GM23338 (cell line): ENCODE measurements around the gene OR2S2.

Experiments
- CREB1 ChIP-seq: fragments of 250-450 bp; sonication (Bioruptor Pico); IDR thresholded peaks from 2 replicates; pipeline ENCODE4 v1.5.0; 2020; ENCODE audit warnings: low read depth, mild to moderate bottlenecking, moderate library complexity
- CTCF ChIP-seq, 2 experiments: fragments of 200-600 bp in 1 of 2; sonication (generic) in 1 of 2; conservative IDR thresholded peaks; 2 replicates each; pipeline versions ENCODE4 v1.5.1 to v1.6.1; 2016 to 2017; ENCODE audit warnings: antibody characterized with exemption in 2 of 2, low read depth in 2 of 2, mild to moderate bottlenecking in 2 of 2, moderate library complexity in 1 of 2
- ETS1 ChIP-seq: IDR thresholded peaks from 2 replicates; pipeline ENCODE4 v1.6.1; 2016; ENCODE audit warnings: antibody characterized with exemption
- EZH2 ChIP-seq: fragments of 200-600 bp; sonication (generic); IDR thresholded peaks from one replicate; pipeline ENCODE4 v1.8.0; 2017; ENCODE audit warnings: antibody characterized with exemption, mild to moderate bottlenecking, low read depth; ENCODE audit not compliant: unreplicated experiment
- EZH2phosphoT487 ChIP-seq: fragments of 200-600 bp; sonication (generic); IDR thresholded peaks from one replicate; pipeline ENCODE4 v1.8.1; 2018; ENCODE audit warnings: antibody characterized with exemption; ENCODE audit not compliant: unreplicated experiment
- JUNB ChIP-seq: IDR thresholded peaks from one replicate; pipeline ENCODE4 v1.6.1; 2016; ENCODE audit warnings: antibody characterized with exemption; ENCODE audit not compliant: unreplicated experiment
- POLR2AphosphoS5 ChIP-seq: IDR thresholded peaks from 2 replicates; pipeline ENCODE4 v1.6.1; 2016; ENCODE audit warnings: antibody characterized with exemption, low read depth
- REST ChIP-seq: IDR thresholded peaks from one replicate; pipeline ENCODE4 v1.6.1; 2018; ENCODE audit warnings: antibody characterized with exemption; ENCODE audit not compliant: unreplicated experiment

- TF ChIP-seq EZH2, result no peak
- TF ChIP-seq REST, result no peak
- no peak for TF ChIP-seq POLR2AphosphoS5
- no peak for TF ChIP-seq CTCF (conservative IDR thresholded peaks at IDR 0.05; ENCODE audit: low read depth in 2 of 2)
- no peak for TF ChIP-seq JUNB
- TF ChIP-seq EZH2phosphoT487, result no peak
- TF ChIP-seq CREB1 (CRISPR knock-in tag), result no peak
- TF ChIP-seq ETS1, result no peak
These were observed 29.1 kb downstream of the OR2S2 start for GRCh38 chr9:35928591-35929452.
